Memory B cell (primary cell): ENCODE data around the gene ZNRF3.

Experiments
- ATAC-seq: fragments of 150-1000 bp; cut with Tn5 transposase; 2 replicates; pipeline ENCODE4 v1.10.0; 2021; ENCODE audit warnings: low read depth, mild to moderate bottlenecking, moderate library complexity
- DNase-seq, 2 donors: peaks; one replicate each; pipeline ENCODE4 v3.0.0; 2022; ENCODE audit warnings: low spot score in 2 of 2
- H3K27ac Mint-ChIP-seq: one replicate; pipeline ENCODE4 v1.8.0; 2022; ENCODE audit warnings: mild to moderate bottlenecking, moderate library complexity, mixed read lengths
- H3K27me3 Mint-ChIP-seq: one replicate; pipeline ENCODE4 v1.8.0; 2022; ENCODE audit warnings: mixed read lengths
- H3K36me3 Mint-ChIP-seq: one replicate; pipeline ENCODE4 v1.8.0; 2022; ENCODE audit warnings: mild to moderate bottlenecking, mixed read lengths
- H3K4me1 Mint-ChIP-seq: one replicate; pipeline ENCODE4 v1.8.0; 2022; ENCODE audit warnings: mixed read lengths
- H3K4me3 Mint-ChIP-seq: one replicate; pipeline ENCODE4 v1.8.0; 2022; ENCODE audit warnings: mild to moderate bottlenecking, moderate library complexity, mixed read lengths
- H3K9me3 Mint-ChIP-seq: one replicate; pipeline ENCODE4 v1.8.0; 2022; ENCODE audit warnings: mixed read lengths

The ZNRF3 gene

DNA sequence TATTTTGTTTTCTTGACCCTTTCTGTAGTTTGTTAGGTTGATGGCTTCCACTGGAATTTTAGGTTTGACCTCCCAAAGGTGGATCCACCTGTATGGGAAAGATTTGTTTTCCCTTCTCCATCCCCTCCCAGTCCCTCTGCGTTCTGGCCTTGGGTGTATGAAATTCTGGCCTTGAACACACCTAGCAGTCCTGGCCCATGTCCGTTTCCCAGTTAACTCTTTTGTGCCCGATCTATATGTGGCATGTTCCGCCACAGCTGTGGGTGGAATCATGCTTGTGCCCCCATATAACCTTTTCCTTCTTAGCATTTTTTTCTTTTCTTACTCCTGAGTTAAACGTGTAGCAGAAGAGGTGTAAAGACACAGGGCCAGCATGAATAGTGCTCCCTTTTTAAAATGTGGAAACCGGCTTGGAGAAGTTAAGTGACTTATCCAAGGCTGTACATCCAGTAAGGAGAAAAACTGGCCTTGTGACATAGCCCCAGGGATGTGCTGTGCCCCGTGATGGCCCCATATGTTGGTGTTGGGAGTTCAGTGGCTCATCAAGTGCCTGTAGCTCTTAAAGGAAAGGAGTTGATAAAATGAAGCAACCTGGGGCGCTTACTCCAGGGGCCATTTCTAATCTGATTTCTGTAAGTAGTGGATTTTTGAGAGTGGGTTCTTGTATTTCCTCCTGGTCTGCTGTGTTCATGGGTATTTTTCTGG lies 39.3 kb downstream of the ZNRF3 start:
- Mint-ChIP-seq H3K4me3 (no peak overlapping the region), H3K36me3 (no peaks in the 10 kb centered on the region), H3K9me3 (no peaks in the 10 kb centered on the region), H3K4me1 (peaks cover 9% of the 10 kb centered on the region), H3K27me3 (peaks cover 18% of the 10 kb centered on the region), H3K27ac (no peak overlapping the region)
- ATAC-seq (no peak), DNase-seq (no peak)

GRCh38 chr22:28923826-28924732 lies 40.7 kb downstream of the ZNRF3 start:
- no peaks in the 10 kb centered on the region for H3K9me3 Mint-ChIP-seq
- DNase-seq (no peak), ATAC-seq (no peak)
- peaks cover 7% of the 10 kb centered on the region for H3K4me1 Mint-ChIP-seq
- no peaks in the 10 kb centered on the region for H3K36me3 Mint-ChIP-seq
- H3K27ac Mint-ChIP-seq: no peak overlapping the region
- H3K4me3 Mint-ChIP-seq: no peak overlapping the region
- peaks cover 17% of the 10 kb centered on the region for H3K27me3 Mint-ChIP-seq

DNA sequence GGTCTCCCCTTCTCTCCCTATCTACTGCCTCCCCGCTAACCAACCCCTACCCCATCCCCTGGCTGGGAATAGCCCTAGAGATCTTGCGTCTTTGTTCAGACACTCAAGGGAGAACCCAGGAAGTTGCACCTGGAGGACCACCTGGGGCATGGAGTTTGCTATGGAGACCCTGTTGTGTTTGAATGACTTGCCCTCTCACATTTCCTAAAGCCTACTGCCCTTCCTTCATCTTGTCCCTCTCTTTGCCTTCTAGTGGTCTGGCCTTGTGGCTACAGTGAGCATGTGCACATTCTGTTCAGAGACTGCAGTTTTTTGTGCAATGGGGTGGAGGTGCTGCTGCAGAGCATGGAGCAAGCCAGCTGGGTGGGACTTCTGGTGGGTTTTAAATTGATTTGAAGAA lies 42.5 kb downstream of the ZNRF3 start:
- Mint-ChIP-seq H3K27me3 (peaks cover 20% of the 10 kb centered on the region), H3K36me3 (no peaks in the 10 kb centered on the region), H3K27ac (no peak overlapping the region)

GRCh38 chr22:28927630-28928029 lies 44.3 kb downstream of the ZNRF3 start:
- H3K9me3 Mint-ChIP-seq: no peaks in the 10 kb centered on the region
- H3K27ac Mint-ChIP-seq: no peak overlapping the region
- ATAC-seq (no peak), DNase-seq (no peak)
- H3K36me3 Mint-ChIP-seq: no peaks in the 10 kb centered on the region
- no peak overlapping the region for H3K4me3 Mint-ChIP-seq
- peaks cover 8% of the 10 kb centered on the region for H3K4me1 Mint-ChIP-seq
- peaks cover 27% of the 10 kb centered on the region for H3K27me3 Mint-ChIP-seq

More for the DNA sequence above, 42.5 kb downstream of the ZNRF3 start:
- DNase-seq (no peak), ATAC-seq (no peak)
- H3K9me3 Mint-ChIP-seq: no peaks in the 10 kb centered on the region
- no peak overlapping the region for H3K4me3 Mint-ChIP-seq
- peaks cover 8% of the 10 kb centered on the region for H3K4me1 Mint-ChIP-seq

- no peaks in the 10 kb centered on the region for H3K9me3 Mint-ChIP-seq
- no peak overlapping the region for H3K27ac Mint-ChIP-seq
- H3K4me3 Mint-ChIP-seq: no peak overlapping the region
- DNase-seq (no peak), ATAC-seq (no peak)
- no peaks in the 10 kb centered on the region for H3K36me3 Mint-ChIP-seq
- H3K4me1 Mint-ChIP-seq: peaks cover 8% of the 10 kb centered on the region
- peaks cover 27% of the 10 kb centered on the region for H3K27me3 Mint-ChIP-seq
Observed at GRCh38 chr22:28929197-28929596, 45.8 kb downstream of the ZNRF3 start.

- no peaks in the 10 kb centered on the region for H3K36me3 Mint-ChIP-seq
- H3K4me3 Mint-ChIP-seq: no peak overlapping the region
- H3K9me3 Mint-ChIP-seq: no peaks in the 10 kb centered on the region
- ATAC-seq (peak; percentile 59), DNase-seq (no peak)
- peaks cover 8% of the 10 kb centered on the region for H3K4me1 Mint-ChIP-seq
- H3K27me3 Mint-ChIP-seq: peaks cover 24% of the 10 kb centered on the region
- H3K27ac Mint-ChIP-seq: no peak overlapping the region
Observed at GRCh38 chr22:28930357-28931007, 47.1 kb downstream of the ZNRF3 start.

DNA sequence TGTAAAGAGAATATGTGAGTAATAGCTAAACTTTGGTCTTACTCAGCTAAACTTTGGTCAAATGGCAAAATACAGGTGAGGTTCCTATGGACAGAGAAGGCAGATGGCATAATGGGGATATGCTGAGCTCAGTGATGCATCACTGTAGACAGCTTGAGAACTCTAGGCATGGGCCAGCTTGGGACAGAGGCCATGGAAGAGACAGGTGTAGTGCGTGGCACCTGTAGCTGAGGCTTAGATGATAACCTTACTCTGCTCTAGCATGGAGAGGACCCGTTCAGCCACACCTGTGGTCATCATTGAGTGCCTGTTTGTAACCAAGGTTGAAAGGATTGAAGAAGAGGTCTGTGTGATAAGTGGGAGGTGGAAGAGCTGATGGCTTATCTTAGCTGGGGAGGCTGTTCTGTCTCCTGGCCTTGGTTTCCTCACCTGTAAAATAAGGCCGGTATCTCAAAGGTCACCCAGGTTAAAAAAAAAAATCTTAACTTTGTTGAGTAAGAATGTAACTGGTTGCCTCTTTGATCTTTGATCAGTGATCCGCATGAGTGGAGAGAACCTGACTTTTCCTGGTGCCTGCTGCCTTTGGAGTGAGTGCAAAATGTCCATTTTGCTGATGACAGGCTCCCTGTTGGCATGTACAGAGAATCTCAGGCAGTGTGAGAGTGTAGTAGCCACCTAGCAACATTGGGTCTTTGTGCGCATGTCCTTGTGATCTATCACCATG lies 48.6 kb downstream of the ZNRF3 start:
- no peak overlapping the region for H3K4me3 Mint-ChIP-seq
- peaks cover 8% of the 10 kb centered on the region for H3K4me1 Mint-ChIP-seq
- H3K36me3 Mint-ChIP-seq: no peaks in the 10 kb centered on the region
- no peak overlapping the region for H3K27ac Mint-ChIP-seq
- DNase-seq (no peak), ATAC-seq (no peak)
- H3K27me3 Mint-ChIP-seq: peaks cover 28% of the 10 kb centered on the region
- H3K9me3 Mint-ChIP-seq: no peaks in the 10 kb centered on the region

DNA sequence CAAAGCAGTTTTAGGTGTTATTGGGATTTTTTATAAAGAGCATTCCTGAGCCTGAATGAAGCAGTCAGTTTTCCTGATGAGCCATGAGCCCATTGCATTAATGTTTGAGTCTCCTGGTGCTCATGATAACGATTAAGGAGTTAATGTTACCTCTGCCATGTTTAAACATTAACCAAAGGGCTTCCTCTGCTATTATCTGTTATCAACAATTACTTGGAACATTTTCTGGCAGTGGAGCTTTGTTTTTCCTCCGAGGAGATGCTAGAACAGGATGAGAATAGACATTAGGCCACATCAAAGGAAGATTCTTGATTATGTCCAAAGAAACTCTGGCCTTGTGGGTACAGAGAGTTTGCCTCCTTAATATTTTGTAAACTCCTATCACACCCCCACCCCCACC lies 49.9 kb downstream of the ZNRF3 start:
- no peak overlapping the region for H3K4me3 Mint-ChIP-seq
- DNase-seq (no peak), ATAC-seq (no peak)
- no peaks in the 10 kb centered on the region for H3K36me3 Mint-ChIP-seq
- peaks cover 24% of the 10 kb centered on the region for H3K27me3 Mint-ChIP-seq
- H3K4me1 Mint-ChIP-seq: peaks cover 8% of the 10 kb centered on the region
- no peak overlapping the region for H3K27ac Mint-ChIP-seq
- H3K9me3 Mint-ChIP-seq: no peaks in the 10 kb centered on the region

DNA sequence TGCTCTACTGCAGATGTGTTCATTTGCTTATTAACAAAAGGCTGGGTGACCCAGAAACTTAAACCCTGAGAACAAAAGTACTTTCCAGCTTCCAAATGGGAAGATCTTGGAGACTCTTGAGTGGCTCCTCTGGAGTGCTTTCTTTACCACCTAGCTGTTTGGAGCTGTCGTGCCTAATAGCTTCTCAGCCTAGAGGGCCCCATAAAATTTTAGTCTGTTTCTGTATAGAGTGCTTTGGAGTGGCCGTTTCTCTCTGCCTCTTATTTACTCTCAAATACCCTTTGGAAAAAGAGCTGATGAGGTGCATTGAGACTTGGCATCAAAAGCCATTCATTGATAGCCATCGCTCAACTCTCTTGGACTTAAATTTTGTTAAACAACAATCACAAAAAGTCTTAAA lies 50.7 kb downstream of the ZNRF3 start:
- no peak for DNase-seq
- Mint-ChIP-seq H3K36me3 (no peaks in the 10 kb centered on the region), H3K27ac (no peak overlapping the region), H3K4me1 (peaks cover 8% of the 10 kb centered on the region), H3K27me3 (peaks cover 26% of the 10 kb centered on the region), H3K9me3 (no peaks in the 10 kb centered on the region), H3K4me3 (no peak overlapping the region)
- ATAC-seq: no peak

DNA sequence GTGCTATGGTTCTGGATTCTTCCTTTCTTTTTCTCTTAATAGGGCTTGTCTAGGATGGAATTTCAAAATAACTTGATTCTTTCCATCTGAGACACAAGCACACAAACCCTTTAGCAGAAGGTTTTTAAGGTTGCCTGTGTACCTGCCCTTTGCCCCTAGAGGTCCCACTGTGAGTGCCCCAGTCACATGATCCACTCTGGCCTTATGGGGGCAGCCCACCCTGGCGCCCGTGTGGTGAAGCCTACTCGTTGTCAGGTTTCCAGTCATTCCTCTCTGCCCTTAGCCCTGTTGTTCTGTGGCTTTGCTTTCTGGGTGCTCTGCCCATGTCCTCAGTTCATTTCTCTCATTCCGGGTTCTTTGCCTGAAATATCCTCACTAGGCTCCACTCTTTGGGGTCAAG lies 51.8 kb downstream of the ZNRF3 start:
- no peak overlapping the region for H3K27ac Mint-ChIP-seq
- peaks cover 26% of the 10 kb centered on the region for H3K27me3 Mint-ChIP-seq
- no peak overlapping the region for H3K4me3 Mint-ChIP-seq
- no peaks in the 10 kb centered on the region for H3K9me3 Mint-ChIP-seq
- peaks cover 8% of the 10 kb centered on the region for H3K4me1 Mint-ChIP-seq
- no peaks in the 10 kb centered on the region for H3K36me3 Mint-ChIP-seq
- DNase-seq: no peak
- ATAC-seq: no peak

GRCh38 chr22:28935713-28936112 lies 52.3 kb downstream of the ZNRF3 start:
- H3K27me3 Mint-ChIP-seq: peaks cover 23% of the 10 kb centered on the region
- ATAC-seq: no peak
- no peak overlapping the region for H3K27ac Mint-ChIP-seq
- H3K36me3 Mint-ChIP-seq: no peaks in the 10 kb centered on the region
- no peak for DNase-seq
- H3K4me3 Mint-ChIP-seq: no peak overlapping the region
- peaks cover 5% of the 10 kb centered on the region for H3K4me1 Mint-ChIP-seq
- no peaks in the 10 kb centered on the region for H3K9me3 Mint-ChIP-seq

- Mint-ChIP-seq H3K27ac (no peak overlapping the region), H3K4me3 (no peak overlapping the region), H3K36me3 (no peaks in the 10 kb centered on the region), H3K27me3 (peaks cover 23% of the 10 kb centered on the region), H3K9me3 (no peaks in the 10 kb centered on the region), H3K4me1 (peaks cover 5% of the 10 kb centered on the region)
- DNase-seq (no peak), ATAC-seq (no peak)
Observed at GRCh38 chr22:28936200-28936599, 52.8 kb downstream of the ZNRF3 start.

DNA sequence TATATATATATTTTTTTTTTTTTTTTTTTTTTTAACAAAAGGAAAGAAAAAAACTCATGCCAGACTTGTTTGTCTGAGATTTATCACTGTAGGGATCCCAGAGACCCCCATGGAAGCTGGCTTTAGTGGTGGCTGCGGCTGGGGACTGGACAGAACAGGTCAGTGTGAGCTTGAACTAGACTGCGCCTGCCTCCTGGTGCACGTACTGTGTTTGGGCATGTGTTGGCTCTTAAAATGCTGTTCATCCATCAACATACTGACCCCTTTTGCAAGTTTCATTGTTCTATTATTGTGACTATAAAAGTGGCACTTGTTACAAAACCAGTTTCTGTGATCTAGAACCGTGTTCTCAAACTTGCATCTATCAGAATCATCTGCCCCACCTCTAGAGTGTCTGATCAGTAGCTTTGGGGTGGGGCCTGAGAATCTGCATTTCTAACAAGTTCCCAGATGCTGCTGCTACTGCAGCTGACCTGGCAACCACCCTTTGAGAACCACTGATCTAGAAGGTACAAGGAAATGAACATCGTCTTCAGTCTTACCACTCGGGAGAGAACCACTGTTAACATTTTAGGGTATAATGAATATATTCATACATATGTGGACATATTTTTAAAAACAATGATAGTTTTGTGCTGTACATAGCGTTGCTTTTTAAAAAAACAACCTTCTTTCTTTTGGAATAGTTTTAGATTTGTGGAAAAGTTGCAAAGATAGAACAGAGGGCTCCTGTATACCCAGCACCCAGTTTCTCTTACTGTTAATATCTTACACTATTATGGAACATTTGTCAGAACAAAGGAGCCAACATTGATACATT lies 54.0 kb downstream of the ZNRF3 start:
- Mint-ChIP-seq H3K4me1 (no peaks in the 10 kb centered on the region), H3K36me3 (no peaks in the 10 kb centered on the region), H3K9me3 (no peaks in the 10 kb centered on the region), H3K4me3 (no peak overlapping the region), H3K27ac (no peak overlapping the region), H3K27me3 (peaks cover 17% of the 10 kb centered on the region)
- ATAC-seq (no peak), DNase-seq (no peak)
